COLO668 (cell line): Measurements from ENCODE around the gene TEX261.

Source experiments
- DNase-seq: peaks from one replicate; lab custom pipeline; 2025; ENCODE audit not compliant: unreplicated experiment; lab: John Stamatoyannopoulos, UW

Gene TEX261

DNA sequence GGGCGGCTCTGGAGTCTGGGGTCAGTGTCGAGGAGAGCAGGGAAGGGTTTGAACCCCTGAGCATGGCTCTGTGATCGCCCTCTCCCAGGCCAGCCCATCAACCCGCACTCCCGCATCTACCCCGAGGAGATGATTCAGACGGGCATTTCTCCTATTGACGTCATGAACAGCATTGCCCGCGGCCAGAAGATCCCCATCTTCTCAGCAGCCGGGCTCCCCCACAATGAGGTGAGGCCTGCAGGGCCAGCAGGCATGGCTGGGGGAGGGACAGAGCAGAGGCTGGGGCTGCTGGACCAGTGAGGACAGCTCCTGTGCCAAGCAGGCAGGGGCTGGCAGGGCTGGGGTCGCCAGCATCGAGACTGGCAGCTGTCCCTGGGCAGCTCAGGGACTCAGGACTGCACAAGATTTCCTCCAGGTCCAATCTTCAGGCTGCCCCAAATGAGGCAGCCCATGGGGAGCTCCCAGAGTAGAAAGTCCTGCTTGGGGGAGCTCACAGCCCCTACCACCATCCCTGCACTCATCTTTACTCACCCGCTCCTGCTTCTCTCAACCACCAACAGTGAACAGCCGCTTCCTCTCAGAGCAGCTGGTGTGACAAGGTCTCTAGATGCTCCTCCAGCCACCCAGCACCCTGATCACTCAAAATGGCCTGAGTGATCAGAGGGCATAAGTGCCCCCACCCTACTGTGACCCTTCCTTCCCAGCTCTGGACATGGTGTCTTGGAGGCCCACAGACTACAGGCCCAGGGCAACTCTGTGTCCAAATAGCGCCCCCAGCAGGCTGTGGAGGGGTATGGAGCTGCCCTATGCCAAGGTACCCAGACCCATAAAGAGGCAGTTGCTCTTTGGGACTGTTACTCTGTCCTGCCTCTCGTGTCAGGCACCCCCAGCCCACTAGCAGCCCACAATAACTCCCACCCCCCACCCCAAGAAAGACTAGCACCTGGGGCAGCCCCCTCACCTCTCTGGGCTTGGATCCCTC is 34.5 kb downstream of the TEX261 start:
- DNase-seq, result no peak

DNA sequence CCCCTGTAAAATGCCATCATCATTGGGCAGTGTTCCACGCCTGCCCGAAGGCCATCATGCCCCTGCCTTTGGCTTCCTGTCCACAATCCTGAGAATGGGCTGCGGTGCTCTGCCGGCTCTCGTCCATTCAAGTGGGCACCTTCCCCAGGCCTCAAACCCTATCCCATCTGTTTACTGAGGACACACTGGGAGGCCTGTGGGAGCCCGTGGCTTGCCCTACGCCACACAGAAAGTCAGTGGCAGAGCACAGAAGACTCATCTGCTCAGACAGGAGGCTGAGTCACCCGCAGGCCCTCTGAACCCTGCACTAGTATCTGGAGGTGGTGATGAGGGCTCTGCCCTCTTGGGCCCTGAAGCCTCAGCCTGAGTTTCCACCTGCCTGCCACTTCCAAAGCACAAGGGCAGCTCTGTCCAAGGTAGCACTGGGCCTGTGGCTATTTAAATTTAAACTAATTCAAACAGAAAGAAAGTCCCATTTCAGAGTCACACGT is 35.4 kb downstream of the TEX261 start:
- no peak for DNase-seq

DNA sequence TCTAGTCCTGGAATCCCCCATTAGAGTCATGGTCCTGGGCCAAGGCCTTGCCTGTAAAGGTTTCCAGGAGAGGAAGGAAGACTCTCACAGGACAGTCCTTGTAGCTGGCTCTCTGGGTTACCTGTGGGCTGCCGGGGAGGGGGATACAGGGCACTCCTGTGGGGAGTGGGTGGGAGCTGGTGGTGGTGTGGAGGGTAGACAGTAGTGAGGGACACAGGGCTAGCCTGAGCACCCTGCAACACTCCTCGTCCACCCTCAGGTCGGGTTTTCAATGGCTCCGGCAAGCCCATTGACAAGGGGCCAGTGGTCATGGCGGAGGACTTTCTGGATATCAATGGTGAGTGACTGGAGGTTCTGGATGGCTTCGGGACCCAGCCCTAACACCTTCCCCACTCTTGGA is 35.9 kb downstream of the TEX261 start:
- no peak for DNase-seq

DNA sequence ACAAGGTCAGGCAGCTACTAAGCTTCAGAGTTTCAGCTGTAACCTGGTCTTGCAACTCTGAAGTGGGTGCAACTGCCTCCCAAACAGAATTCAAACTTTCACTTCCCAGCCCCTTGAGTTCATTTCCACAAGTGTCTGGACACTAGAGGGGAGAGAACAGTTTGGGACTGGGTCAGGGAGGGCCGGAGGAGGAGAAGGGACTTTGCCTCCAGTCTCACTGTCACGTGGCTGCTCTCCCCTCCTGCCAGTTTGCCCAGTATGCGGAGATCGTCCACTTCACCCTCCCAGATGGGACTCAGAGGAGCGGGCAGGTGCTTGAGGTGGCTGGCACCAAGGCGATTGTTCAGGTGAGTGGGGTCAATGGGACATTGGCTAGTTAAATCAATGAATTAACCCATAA is 36.9 kb downstream of the TEX261 start:
- DNase-seq, result no peak

DNA sequence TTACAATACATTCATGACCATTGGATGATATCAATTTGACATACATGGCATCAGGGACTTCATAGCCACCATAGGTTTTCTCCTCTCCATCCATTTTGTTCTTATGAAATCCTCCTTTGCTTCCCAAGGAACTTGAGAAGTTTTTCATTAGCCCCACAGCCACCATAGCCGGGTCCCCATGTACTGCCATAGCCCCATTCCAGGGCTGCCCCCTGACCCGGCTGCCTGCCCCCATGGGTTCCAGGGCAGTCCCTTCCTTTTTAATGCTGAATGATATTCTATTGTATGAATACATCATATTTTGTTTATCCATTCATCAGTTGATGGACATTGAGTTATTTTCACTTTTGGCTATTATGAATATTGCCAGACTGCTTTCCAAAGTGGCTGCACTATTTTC is 38.5 kb downstream of the TEX261 start:
- no peak for DNase-seq

DNA sequence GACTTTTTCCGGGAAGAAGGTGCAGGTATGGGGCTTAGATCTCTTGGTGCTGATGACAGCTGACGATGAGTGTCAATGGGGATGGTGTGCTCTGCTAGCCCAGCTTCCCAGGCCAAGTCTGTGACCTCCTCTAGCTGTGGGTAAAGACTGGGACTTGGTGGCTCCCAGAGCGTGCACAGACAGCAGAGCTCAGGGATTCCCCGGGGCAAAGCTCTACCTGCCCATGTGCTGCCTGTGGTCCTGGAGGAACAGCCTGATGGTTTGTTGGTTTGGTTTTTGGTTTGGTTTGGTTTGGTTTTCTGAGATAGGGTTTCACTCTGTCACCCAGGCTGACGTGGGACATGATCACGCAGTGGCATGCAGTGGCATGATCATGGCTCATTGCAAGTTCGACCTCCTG is 39.8 kb downstream of the TEX261 start:
- no peak for DNase-seq

DNA sequence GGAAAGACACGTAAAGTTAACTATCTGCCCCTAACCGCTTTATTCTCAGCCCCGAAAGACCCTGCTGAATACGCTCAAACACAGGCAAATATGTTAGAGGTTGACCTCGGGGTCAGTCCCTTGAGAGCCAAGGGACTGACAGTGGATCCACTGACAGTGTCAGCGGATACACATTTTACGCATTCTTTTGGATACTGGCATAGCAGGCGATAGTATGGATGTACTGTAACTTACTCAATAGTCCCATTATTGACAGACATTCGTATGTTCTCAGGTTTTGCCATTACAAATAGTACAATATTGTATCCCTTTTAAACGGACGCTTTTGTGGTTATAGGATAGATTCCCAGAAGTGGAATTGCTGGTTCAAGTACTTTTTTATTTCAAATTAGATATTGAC is 45.6 kb downstream of the TEX261 start:
- no peak for DNase-seq

DNA sequence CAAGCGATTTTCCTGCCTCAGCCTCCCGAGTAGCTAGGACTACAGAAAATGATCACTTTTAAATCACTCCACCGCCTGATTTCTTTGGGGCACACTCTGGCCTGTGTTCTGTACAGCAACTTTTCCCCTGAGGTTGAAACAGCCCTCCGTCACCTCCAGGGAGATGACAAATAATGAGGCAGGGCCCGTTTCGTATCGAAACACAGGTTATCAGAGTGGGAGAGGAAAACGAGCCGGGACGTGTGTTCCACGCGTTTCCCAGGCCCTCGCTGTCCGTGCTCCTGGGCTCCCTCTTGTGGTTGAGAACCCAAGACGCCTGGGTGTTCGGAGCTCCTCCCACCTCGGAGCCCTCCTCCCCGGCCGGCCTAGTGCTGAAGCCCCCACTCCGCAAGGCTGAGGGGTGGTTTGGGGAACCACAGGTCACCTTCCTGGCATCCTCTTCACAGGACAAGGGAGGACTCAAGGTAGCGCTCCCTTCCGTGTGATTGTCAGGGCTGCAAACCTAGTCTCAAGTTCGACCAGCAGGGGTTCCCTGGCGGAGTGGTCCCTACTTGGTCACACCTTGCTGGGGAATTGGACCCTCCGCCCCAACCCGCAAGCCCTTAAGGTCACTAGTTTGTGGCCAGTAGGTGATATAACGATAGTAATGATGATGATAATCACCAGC is 46.2 kb downstream of the TEX261 start:
- peak; percentile 79 for DNase-seq

DNA sequence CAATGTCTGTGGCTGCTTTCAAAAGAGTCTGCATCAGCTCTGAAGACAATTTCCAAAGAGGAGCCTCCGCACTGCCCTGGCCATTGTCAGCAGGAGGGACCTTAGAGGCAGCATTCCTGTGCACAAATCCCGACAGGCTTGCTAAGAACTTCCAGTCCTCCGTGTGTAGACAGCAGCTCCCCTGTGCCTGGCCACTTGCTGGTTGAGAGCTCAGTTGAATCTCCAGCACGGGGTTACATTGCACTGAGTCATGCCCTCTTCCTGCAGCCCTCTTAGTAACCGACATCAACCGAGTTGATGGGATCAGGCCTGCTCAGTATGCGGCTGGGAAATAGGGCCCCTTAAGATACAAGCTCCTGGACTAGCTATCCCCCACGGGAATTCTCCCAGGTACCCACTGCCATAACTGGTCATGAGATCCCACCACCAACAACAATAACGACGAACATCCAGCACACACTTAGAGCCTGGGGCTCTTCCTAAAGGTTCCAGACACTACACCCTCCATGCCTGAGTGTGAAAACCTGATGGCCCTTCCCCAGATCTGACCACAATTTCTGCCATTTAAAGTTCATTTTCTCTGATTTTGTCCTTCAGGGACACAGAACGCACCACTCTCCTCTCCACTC is 47.0 kb downstream of the TEX261 start:
- DNase-seq, result no peak

DNA sequence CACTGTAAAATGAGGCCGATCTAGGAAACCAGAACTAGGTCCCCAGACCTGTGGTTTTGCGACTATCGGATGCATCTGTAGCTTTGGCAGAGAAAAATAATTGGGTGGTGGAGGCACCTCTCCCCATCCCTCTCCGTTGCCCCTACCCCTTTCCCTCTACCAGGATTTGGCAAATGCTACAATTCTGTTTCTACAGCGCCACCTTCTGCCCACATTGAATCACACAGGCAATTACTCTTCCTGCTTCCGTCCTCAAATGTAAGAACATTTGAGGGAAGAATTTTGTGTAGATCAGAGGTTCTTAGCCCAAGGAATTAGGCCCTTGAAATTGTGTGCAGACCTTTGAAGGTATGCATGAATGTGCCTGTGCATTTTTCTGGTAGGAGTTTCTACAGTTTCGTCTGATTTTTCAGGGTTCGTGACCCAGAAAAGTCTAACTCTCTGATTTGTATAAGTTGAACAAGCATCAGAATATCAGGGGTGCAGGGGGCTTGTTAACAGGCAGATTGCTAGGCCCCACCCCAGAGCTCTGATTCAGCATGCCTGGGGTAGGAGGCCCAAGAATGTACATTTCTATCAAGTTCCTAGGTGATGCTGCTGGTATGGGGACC is 47.7 kb downstream of the TEX261 start:
- DNase-seq, result peak; percentile 58

DNA sequence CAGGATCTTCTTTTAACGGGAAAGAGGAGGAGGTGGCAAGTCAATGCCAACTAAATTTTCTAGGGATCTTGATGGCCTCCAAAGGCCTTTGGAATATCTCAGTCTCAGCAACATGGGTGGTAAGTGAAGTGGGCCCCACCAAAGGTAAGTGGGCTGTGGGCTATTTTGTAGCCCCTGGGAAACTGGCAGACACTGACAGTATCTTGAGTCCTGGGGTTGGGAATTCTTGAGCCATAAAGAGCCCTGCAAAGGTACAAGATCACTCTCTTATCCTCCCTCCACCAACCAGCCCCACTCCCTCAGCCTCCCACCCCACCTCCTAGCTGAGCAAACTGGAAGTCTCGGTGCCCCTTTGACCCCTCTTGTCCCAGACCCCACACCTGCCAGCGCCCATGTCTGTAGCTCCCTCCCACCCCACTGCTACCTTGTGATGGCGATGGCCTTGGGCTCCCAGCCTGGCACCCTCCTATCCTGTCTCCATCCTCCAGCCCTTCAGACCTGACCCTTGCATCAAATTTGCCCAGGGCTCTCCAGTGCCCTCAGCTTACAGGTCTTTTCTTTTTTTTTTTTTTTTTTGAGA is 50.5 kb downstream of the TEX261 start:
- DNase-seq, result no peak

DNA sequence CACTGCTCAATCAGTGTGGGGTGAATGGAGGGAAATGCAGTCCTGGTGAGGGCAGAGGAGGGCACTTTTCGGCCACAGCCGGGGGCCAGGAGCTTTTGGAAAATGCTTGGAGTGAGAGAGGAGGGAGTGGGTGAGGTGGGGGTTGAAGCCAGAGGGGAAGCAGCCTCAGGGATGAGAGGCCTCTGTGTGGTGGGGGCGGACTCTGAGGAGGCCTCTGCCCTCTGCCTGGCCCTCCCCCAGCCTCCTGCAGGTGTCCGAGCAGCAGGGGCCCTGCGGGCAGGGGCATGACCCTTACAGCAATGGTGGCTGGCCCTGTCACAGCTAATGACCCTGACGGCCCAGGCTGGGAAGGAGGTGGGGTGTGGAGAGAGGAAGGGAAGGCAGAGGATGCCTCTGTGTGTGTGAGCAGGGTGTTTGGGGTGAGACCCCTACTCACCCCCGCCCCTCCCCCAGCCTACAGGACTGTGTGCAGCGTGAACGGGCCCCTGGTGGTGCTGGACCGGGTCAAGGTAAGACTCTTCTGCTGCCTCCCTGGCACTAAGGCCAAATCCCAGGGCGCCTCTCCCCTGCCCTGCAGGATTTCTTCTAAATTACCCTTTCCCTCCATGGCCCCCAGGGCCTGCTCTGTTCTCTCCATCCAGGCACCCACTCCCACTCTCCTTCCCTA is 51.3 kb downstream of the TEX261 start:
- no peak for DNase-seq

DNA sequence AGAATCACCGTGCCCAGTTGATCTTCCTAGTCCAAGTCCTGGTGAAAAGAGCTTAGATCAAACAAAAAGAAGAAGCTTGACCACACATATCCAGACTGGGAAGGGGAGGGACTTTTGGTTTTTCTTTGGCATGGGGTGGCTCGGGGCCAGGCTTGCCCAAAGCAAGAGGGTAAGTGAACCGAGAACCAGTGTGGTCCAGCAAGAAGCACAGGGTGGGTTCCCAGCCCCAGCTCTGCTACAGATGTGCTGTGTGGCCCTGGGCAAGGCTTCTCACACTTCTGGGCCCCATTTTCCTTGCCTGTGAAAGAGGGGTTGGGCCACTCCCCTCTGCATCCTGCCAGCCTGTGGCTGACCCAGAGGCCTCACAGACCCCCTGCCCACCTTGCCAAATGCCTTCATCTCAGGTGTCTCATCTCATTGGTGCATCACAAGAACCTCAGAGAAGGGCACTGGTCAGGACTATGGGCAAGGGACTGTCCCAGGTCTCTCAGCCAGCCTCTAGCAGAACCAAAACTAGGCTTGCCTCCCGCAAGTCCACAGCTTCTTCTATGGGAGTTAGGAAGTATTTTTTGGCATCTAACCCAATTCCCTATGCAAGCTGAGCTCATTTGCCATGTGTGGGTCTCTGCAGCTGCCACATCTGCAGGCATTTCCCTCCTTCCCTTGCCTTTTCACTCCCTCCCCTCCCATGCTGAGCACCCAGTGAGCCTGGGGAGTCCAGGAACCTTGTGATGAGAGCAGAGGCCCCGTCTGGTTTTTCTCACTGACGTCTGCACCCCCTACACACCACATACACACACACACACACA is 52.1 kb downstream of the TEX261 start:
- no peak for DNase-seq

DNA sequence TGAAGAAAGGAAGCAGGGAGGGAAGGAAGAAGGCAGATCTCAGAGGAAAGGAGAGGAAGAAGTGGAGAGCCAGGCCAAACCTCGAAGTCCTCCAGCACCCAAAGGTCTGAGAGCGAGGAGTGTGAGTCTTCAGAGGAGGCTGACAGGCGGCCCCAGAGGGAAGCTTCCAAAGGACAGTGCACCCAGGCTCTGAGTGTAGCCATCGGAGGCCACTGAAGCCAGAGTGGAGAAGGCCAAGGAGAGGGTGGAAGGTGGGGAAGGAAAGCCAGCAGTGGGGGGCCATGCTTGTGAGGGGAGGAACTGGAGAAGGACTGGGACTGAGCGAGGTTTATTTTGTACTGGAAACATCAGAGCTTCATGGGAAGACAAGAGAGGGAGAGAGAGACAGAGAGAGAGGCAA is 53.0 kb downstream of the TEX261 start:
- DNase-seq, result no peak

DNA sequence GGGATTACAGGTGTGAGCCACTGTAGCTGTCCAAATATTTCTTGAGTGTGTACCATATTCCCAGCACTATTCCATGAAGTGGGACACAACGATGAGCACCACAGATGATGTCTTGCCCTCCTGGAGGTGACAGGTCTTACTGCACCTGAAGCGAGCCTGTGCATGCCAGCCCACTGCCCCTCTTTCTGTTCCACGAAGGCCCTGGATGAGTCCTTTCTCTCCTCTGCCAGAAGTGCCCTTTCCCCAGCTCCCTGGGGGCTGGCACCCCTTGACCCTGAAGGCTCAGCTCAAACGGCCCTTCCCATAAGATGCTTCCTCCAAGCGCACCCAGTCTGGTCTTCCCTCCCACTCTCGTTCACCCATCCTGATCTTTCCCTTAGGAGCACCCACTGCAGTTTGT is 53.5 kb downstream of the TEX261 start:
- no peak for DNase-seq

DNA sequence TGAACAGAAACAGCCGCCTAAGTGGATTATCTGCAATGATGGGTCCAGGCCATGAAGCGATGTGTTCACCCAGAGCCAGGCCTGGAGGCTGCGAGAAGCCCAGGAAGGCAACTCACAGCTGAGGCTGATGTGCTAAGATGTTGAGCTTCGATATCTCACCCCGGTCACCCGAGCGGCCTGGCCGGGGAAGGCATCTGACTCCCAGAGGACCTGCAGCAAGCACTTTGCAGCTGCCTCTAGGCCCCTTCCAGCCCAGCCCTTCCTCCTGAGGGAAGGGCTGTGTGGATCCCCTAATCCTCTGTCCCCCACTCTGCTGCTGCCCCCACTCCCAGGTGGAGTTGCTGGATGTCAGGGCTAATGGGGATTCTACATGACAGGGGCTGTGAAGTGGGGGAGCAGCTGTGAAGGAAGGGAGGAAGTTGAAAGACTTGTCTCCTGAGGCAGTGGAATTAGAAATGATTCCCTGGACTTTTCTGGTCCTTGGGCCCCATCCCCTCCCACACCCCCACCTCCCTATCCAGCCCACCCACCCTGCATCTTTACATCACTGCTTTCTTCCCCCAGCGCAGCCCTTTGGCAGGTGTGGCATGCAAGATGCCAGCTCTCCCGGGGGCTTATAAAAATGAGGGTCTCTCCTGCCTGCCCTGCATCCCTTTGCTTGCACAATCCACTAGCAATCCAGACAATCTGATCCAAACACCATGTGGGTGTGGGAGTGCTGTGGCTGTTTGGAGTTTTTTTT is 54.7 kb downstream of the TEX261 start:
- no peak for DNase-seq

DNA sequence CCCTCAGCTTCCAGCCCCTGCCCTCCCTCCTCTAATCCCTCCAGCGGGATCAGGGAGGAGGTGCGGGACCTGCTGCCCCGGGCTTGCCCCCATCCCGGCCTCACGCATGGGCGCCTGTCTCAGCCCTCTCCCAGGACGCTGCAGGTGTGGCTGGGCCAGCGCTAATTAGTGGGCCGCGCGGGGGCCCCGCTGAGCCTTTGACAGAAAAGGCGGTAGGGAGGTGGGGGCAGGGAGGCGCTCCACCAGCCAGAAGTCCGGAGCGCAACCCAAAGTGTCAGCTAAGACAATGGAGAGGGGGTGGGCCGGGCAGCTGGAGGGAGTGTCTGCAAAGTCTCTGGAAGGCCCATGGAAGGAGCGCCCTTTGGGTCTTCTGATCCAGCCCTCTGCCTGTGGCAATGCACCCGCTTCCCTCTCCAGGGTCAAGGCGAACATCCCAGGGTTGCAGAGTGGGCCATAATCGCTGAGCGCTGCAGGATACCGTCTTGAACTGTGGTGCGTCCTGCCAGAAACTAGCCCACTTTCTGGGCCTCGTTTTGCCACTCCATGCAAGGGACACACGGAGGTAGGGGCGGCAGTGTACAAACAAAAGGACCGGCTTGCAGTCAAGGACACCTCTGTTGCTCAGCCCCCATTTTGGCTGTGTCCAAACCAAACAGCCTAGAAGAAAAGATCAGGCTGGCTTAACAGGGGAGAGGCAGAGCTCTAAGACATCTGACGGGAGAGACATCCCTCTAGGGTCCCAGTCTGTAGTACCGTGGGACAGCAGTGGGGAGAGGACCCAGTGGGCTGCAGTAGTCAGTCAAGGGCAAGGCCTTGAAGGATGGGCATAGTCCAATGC is 55.5 kb downstream of the TEX261 start:
- no peak for DNase-seq

DNA sequence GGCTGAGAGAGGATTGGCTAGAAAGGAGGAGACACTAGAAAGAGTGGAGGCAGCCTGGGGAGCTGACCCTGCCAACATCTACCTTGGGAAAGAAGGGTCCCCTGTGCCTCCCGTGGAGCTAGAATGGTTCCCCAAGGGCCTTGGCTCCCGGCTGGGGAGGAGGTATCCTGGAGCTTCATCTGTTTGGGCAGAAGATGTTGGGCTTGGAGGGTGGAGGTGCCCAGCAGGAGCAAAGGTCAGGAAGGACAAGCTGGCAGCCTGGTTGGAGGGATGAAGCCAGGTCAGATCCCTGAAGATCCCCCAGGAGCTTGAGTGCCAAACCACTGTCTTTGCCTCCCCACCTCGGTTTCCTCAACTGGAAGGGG is 56.1 kb downstream of the TEX261 start:
- no peak for DNase-seq
